GM18526 (cell line): ENCODE data around the gene CELSR3.
A peak's percentile ranks its signal among the peaks of the same experiment; 100 is the strongest.

Experiments used
- POLR2A ChIP-seq: IDR thresholded peaks from 3 replicates; pipeline ENCODE4 v1.6.1; 2011; ENCODE audit not compliant: insufficient read length; ENCODE audit errors: extremely low read depth

The CELSR3 gene

GRCh38 chr3:48655606-48656005 is 7.1 kb downstream of the CELSR3 start:
- TF ChIP-seq POLR2A = no peak

- TF ChIP-seq POLR2A = no peak
Measured at GRCh38 chr3:48655063-48655462, 7.6 kb downstream of the CELSR3 start.

GRCh38 chr3:48652923-48653715 is 9.6 kb downstream of the CELSR3 start:
- no peak for TF ChIP-seq POLR2A

GRCh38 chr3:48651771-48652170 is 10.9 kb downstream of the CELSR3 start:
- TF ChIP-seq POLR2A = no peak

GRCh38 chr3:48650723-48651122 is 12.0 kb downstream of the CELSR3 start:
- TF ChIP-seq POLR2A = no peak

- TF ChIP-seq POLR2A = no peak
Measured at GRCh38 chr3:48648188-48648850, 14.4 kb downstream of the CELSR3 start.

GRCh38 chr3:48647714-48648113 is 15.0 kb downstream of the CELSR3 start:
- TF ChIP-seq POLR2A = no peak

GRCh38 chr3:48644898-48645760 is 17.6 kb downstream of the CELSR3 start:
- no peak for TF ChIP-seq POLR2A

GRCh38 chr3:48642605-48643004 is 20.1 kb downstream of the CELSR3 start:
- no peak for TF ChIP-seq POLR2A

- TF ChIP-seq POLR2A = no peak
Measured at GRCh38 chr3:48641396-48641795, 21.3 kb downstream of the CELSR3 start.

GRCh38 chr3:48639944-48640606 is 22.6 kb downstream of the CELSR3 start:
- TF ChIP-seq POLR2A = no peak

GRCh38 chr3:48637305-48637704 is 25.4 kb downstream of the CELSR3 start:
- TF ChIP-seq POLR2A = no peak

GRCh38 chr3:48636149-48636655 is 26.5 kb downstream of the CELSR3 start:
- no peak for TF ChIP-seq POLR2A

GRCh38 chr3:48635222-48636021 is 27.3 kb downstream of the CELSR3 start, which contains the start of gene SLC26A6:
Gene SLC26A6, minus strand, starts transcription at chr3:48635461. Its CDS starts 68 bp downstream, at chr3:48635393.
- peak; percentile 59 for TF ChIP-seq POLR2A
